ENCODE data around the gene AREG.

Gene AREG

DNA sequence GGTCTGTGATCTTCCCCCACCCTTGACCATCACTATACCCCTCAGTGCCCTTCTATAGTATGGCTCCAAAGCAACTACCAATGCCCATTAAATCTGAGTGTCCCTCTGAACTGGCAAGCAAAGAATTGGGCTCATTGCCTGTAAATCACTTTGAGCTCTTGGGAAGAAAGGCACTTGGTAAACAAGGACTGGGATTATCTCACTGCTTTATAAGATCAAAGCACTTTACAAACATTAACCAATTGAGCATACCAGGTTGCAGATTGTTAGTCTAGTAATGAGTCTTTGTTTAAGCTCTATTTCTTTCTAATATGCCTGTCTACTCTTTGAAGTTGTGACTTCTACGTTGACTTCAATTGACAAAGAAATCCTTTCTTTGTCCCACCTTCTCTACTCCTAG, 34.1 kb downstream of the AREG start:
- Histone ChIP-seq H3K4me1 (ENCODE audit: low read depth, poor library complexity, severe bottlenecking) (no peaks in the 10 kb centered on the region), H4K20me1 (ENCODE audit: insufficient read depth) (no peaks in the 10 kb centered on the region), H3K9ac (no peak overlapping the region), H2AFZ (ENCODE audit: low read depth) (no peak overlapping the region), H3K4me2 (no peak overlapping the region), H3K36me3 (ENCODE audit: insufficient read depth) (no peaks in the 10 kb centered on the region), H3K4me3 (IDR thresholded peaks at IDR 0.05; ENCODE audit: insufficient read depth, low read depth, low read length) (no peak overlapping the region), H3K27ac (no peak overlapping the region), H3K27me3 (ENCODE audit: insufficient read depth, low read depth) (no peaks in the 10 kb centered on the region), H3K79me2 (ENCODE audit: insufficient read depth, low read depth) (no peaks in the 10 kb centered on the region)
- TF ChIP-seq, protein P1, sequence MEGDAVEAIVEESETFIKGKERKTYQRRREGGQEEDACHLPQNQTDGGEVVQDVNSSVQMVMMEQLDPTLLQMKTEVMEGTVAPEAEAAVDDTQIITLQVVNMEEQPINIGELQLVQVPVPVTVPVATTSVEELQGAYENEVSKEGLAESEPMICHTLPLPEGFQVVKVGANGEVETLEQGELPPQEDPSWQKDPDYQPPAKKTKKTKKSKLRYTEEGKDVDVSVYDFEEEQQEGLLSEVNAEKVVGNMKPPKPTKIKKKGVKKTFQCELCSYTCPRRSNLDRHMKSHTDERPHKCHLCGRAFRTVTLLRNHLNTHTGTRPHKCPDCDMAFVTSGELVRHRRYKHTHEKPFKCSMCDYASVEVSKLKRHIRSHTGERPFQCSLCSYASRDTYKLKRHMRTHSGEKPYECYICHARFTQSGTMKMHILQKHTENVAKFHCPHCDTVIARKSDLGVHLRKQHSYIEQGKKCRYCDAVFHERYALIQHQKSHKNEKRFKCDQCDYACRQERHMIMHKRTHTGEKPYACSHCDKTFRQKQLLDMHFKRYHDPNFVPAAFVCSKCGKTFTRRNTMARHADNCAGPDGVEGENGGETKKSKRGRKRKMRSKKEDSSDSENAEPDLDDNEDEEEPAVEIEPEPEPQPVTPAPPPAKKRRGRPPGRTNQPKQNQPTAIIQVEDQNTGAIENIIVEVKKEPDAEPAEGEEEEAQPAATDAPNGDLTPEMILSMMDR (conservative IDR thresholded peaks at IDR 0.05; ENCODE audit: low read depth, low read length), result no peak

DNA sequence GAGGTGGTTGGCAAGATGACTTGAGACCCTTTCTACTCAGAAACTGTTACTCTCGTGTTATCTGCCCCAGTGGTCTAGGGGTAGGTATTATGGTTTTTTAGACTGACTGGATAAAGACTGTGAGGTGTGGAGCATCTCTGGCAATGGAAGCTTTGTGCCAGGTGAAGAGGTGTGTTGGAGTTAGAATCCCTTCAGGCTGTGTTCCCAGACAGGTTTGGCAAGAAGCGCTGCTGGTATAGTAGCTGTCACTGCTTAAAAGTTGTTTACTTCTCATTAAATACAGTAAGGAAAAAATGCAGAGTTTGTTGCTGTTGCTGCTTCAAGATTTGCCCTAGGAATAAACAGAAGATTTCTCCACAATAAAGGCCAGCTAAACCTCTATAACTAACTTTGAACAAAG, 35.3 kb downstream of the AREG start:
- no peaks in the 10 kb centered on the region for H3K27me3 ChIP-seq (ENCODE audit: insufficient read depth, low read depth)
- H3K4me2 ChIP-seq, result no peak overlapping the region
- H3K79me2 ChIP-seq (ENCODE audit: insufficient read depth, low read depth), result no peaks in the 10 kb centered on the region
- no peak overlapping the region for H3K9ac ChIP-seq
- TF ChIP-seq, protein P1 (conservative IDR thresholded peaks at IDR 0.05; ENCODE audit: low read depth, low read length), result no peak
- H3K4me1 ChIP-seq (ENCODE audit: low read depth, poor library complexity, severe bottlenecking), result no peaks in the 10 kb centered on the region
- no peaks in the 10 kb centered on the region for H4K20me1 ChIP-seq (ENCODE audit: insufficient read depth)
- no peak overlapping the region for H3K27ac ChIP-seq
- no peak overlapping the region for H2AFZ ChIP-seq (ENCODE audit: low read depth)
- H3K36me3 ChIP-seq (ENCODE audit: insufficient read depth), result no peaks in the 10 kb centered on the region
- H3K4me3 ChIP-seq (IDR thresholded peaks at IDR 0.05; ENCODE audit: insufficient read depth, low read depth, low read length), result no peak overlapping the region

DNA sequence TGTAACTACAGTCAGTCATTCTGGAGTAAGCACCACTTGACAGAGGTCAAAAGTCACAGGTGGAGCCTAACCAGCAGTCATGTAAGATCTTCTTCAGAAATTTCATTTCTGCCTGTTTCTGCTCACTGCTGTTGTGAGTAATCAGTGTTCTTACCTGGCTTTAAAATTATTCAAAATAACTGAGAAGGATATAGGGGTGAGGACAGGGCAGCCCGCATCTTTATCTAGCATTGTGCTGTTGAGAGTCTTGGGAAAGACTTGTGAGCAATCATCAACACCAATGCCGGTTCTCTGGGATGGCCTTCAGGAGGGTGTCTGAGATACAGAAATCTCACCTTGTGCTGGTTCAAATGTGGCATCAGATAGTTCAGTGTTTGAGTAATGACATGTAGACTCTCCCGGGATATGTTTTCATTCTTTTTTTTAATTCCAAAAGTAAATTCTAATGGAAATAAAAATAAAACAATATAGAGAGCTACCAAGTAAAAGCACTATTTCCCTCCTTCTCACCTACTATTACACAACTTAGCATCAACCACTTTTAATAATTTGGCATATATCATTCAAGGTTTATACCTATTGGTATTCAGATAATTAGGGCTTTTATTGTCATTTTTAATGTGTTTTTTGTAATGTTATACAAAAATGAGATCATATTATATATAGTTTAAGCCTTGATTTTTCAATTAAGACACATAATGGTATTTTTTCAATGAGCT, 37.1 kb downstream of the AREG start:
- Histone ChIP-seq H3K27ac (no peak overlapping the region), H2AFZ (ENCODE audit: low read depth) (no peak overlapping the region), H3K36me3 (ENCODE audit: insufficient read depth) (no peaks in the 10 kb centered on the region), H3K79me2 (ENCODE audit: insufficient read depth, low read depth) (no peaks in the 10 kb centered on the region), H3K4me3 (IDR thresholded peaks at IDR 0.05; ENCODE audit: insufficient read depth, low read depth, low read length) (no peak overlapping the region), H3K27me3 (ENCODE audit: insufficient read depth, low read depth) (no peaks in the 10 kb centered on the region), H3K4me1 (ENCODE audit: low read depth, poor library complexity, severe bottlenecking) (no peaks in the 10 kb centered on the region), H4K20me1 (ENCODE audit: insufficient read depth) (no peaks in the 10 kb centered on the region), H3K4me2 (no peak overlapping the region), H3K9ac (no peak overlapping the region)
- TF ChIP-seq, protein P1 (conservative IDR thresholded peaks at IDR 0.05; ENCODE audit: low read depth, low read length), result no peak

DNA sequence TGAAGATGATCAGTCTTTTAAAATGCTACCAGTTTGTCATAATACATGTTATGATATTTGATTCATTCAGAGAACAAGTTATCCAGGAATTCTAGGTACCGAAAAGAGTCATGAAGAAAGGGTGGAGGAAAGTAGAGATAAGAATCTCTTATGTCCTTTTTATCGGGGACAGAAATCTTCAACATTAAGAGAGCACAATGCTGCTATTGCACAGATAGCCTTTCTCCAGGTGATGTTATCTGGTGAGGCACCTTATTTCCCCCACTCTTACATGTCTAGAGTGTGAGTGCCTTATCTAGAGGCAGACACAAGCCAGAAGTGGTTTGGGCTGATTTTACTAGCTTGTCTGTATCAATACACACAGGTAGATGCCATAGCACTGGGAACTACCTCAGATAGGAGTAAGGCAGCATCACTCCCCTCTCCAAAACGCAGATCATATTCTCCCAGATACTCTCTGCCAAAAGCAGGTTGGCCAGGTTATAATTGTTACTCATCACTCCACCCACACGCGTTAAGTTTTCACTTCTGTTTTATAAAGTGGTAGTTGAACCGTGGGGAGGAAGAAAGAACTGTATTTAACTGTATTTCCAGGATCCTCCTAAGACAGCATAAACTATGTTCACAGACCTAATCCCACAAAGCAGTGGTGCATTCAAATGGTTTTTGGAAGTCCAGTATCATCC, 38.4 kb downstream of the AREG start:
- Histone ChIP-seq H4K20me1 (ENCODE audit: insufficient read depth) (no peaks in the 10 kb centered on the region), H3K4me2 (no peak overlapping the region), H3K36me3 (ENCODE audit: insufficient read depth) (no peaks in the 10 kb centered on the region), H3K9ac (no peak overlapping the region), H3K27ac (no peak overlapping the region), H3K79me2 (ENCODE audit: insufficient read depth, low read depth) (no peaks in the 10 kb centered on the region), H3K4me1 (ENCODE audit: low read depth, poor library complexity, severe bottlenecking) (no peaks in the 10 kb centered on the region), H3K27me3 (ENCODE audit: insufficient read depth, low read depth) (no peaks in the 10 kb centered on the region), H3K4me3 (IDR thresholded peaks at IDR 0.05; ENCODE audit: insufficient read depth, low read depth, low read length) (no peak overlapping the region), H2AFZ (ENCODE audit: low read depth) (no peak overlapping the region)
- TF ChIP-seq, protein P1 (conservative IDR thresholded peaks at IDR 0.05; ENCODE audit: low read depth, low read length), result no peak

Data from KMS-11 (cell line).